LNCAP (cell line): ENCODE measurements around the gene SMYD3.
A peak's percentile ranks its signal among the peaks of the same experiment; 100 is the strongest.

Experiments used
- CTCF ChIP-seq: fragments of 450-650 bp; IDR thresholded peaks from 2 replicates; pipeline ENCODE4 v1.5.1; 2017; ENCODE audit warnings: mild to moderate bottlenecking

SMYD3 gene

GRCh38 chr1:246005067-246005466 lies 502.0 kb downstream of the SMYD3 start:
- no peak for TF ChIP-seq CTCF

GRCh38 chr1:246004301-246004700 lies 502.8 kb downstream of the SMYD3 start:
- no peak for TF ChIP-seq CTCF

- TF ChIP-seq CTCF = 0 out of 2 replicates have a peak, but pooled peaks have one; percentile 4
These were observed 503.7 kb downstream of the SMYD3 start for GRCh38 chr1:246003442-246003730.

GRCh38 chr1:246002725-246003441 lies 504.2 kb downstream of the SMYD3 start:
- TF ChIP-seq CTCF = peak; percentile 88

GRCh38 chr1:246001837-246002230 lies 505.2 kb downstream of the SMYD3 start:
- no peak for TF ChIP-seq CTCF

GRCh38 chr1:246001142-246001836 lies 505.8 kb downstream of the SMYD3 start:
- TF ChIP-seq CTCF = no peak

GRCh38 chr1:246000638-246001015 lies 506.5 kb downstream of the SMYD3 start:
- no peak for TF ChIP-seq CTCF
